GM10847 (cell line): ENCODE measurements around the gene DMC1.

ENCODE experiments used
- POLR2A ChIP-seq: IDR thresholded peaks from 2 replicates; pipeline ENCODE4 v1.6.1; 2011; ENCODE audit not compliant: insufficient read length; ENCODE audit errors: extremely low read depth

DMC1 gene

GRCh38 chr22:38570779-38571364, 889 bp upstream of the DMC1 start:
- TF ChIP-seq POLR2A: no peak

- TF ChIP-seq POLR2A: no peak
Observed at GRCh38 chr22:38569181-38569971, 607 bp downstream of the DMC1 start.

GRCh38 chr22:38567531-38568285, 2.3 kb downstream of the DMC1 start:
- TF ChIP-seq POLR2A: no peak

DNA sequence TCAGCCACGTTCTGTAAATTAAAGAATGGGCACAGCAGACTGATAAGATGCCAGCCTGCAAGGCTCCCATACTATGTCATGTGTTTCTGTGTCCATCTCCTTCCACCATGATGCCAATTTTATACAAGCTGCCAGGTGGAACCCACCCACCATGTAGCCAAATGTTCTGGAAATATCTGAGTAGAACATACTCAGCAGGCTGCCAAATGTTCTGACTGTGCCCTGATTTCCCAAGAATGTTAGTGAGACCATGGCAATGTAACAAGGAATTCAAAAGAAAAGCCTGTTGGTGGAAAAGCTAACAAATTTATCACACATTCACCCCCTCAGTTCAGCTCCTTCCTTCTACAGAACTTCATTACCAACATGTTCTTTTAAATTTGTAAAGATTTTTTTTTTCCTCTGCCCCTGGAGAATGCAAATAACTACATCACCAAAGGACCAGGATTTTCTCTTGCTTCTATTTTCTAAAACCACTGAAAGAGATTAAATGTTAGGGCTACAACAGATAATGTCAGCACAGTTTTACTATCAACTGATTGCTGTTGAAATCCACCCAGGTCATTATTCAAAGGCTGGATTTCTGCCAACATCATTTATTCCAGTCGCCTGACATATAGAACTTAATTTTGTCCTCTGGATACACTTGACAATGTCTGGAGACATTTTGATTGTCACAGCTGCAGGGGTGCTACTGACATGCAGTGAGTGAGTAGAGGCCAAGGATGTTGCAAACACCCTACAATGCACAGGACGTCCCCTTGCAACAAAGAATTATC, 3.1 kb downstream of the DMC1 start:
- TF ChIP-seq POLR2A: no peak

- TF ChIP-seq POLR2A: no peak
Observed at GRCh38 chr22:38565441-38565840, 4.5 kb downstream of the DMC1 start.

GRCh38 chr22:38564669-38565068, 5.3 kb downstream of the DMC1 start:
- no peak for TF ChIP-seq POLR2A

- no peak for TF ChIP-seq POLR2A
Observed at GRCh38 chr22:38554281-38554680, 15.7 kb downstream of the DMC1 start.

DNA sequence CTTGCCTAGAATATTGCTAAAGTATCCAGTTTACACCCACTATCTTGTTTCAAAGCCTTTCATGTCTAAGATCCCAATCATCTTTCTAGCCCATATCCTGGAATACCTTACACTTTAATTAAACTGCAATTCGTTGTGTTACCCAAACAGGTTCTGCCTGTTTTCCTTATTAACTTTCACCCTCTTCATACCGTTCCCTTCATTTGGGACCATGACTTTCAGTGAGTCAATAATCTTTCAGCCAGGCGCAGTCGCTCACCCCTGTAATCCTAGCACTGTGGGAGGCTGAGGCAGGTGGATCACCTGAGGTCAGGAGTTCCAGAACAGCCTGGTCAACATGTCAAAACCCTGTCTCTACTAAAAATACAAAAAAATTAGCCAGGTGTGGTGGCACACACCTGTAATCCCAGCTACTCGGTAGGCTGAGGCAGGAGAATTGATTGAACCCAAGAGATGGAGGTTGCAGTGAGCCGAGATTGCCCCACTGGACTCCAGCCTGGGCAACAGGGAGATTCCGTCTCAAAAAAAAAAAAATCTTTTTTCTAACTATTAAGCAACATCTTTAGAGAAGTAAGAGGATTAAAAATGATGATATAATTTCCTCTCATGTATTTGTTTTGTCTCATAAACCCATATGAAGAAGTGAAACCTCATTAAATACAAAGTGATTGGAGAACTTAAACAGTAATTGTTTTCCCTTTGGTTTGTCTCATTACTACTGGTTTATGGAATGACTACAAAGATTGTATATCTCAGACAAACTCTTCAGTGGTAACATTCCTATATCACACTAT, 20.7 kb downstream of the DMC1 start:
- TF ChIP-seq POLR2A: no peak

- no peak for TF ChIP-seq POLR2A
Observed at GRCh38 chr22:38540701-38541100, 29.3 kb downstream of the DMC1 start.

- no peak for TF ChIP-seq POLR2A
Observed at GRCh38 chr22:38531251-38531938, 38.6 kb downstream of the DMC1 start.

DNA sequence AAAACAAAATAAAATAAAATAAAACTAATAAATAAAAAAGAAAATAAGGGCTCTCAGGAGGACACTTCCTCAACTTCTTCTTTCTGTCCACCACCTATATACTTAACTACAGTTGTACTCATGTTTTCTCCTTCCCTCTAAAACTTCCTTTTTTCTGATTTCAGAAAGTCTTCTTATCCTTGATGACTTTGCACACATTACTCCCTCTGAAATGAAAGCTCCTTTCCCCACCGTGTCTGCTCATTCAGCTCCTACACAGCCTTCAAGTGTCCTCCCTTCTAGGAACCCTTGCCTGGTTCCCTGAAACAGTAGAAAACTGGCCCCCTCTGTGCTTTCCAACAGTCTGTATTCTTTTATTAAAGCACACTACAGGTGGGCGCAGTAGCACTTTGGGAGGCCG, 45.6 kb downstream of the DMC1 start:
- no peak for TF ChIP-seq POLR2A

- no peak for TF ChIP-seq POLR2A
Observed at GRCh38 chr22:38523479-38523878, 46.5 kb downstream of the DMC1 start.

DNA sequence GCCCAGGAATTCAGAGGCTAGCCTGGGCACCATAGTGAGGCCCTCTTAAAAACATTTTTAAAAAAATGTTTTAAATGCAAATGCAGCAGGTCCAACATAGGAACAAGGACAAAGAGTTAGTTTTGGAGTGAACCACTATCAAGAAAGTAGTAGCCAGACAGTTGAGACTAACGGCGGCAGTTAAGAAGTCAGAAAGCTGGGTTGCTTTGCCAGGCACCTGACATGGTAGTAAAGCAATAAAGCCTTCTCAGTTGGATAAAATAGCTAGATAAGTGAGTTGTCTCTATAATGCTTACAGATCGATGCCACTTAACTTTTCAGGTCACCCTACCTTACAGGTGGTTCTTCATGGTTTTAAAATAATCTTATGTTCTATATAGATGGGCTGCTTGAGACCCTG, 47.0 kb downstream of the DMC1 start:
- no peak for TF ChIP-seq POLR2A
